K562 (cell line): Measurements from ENCODE around the gene MBP. TPM values are rescaled to one million over a fixed set of nuclear protein-coding genes. Genes with fewer than 3 reads are reported as not detected.

Experiments used
- CTBP1 ChIP-seq: fragments of 450-650 bp; IDR thresholded peaks from 2 replicates; pipeline ENCODE4 v1.6.1; 2016; ENCODE audit warnings: borderline replicate concordance
- CTCF ChIP-seq, 3 experiments: IDR thresholded peaks in 2 of 3; conservative IDR thresholded peaks in 1 of 3; 2 replicates each; pipeline ENCODE4 v1.5.1; 2011 to 2012; ENCODE audit warnings: low read length in 3 of 3, mild to moderate bottlenecking in 3 of 3, control low read depth in 2 of 3, improper control_type of control experiment in 1 of 3, inconsistent platforms in 1 of 3, low read depth in 1 of 3, mixed read lengths in 1 of 3, moderate library complexity in 1 of 3; ENCODE audit not compliant: insufficient read depth in 2 of 3
- DDX20 ChIP-seq: fragments of 450-650 bp; IDR thresholded peaks from 2 replicates; pipeline ENCODE4 v1.6.1; 2016; ENCODE audit warnings: missing genetic modification characterization, low read depth, mild to moderate bottlenecking, missing compliant biosample characterization, moderate library complexity
- FOXA1 ChIP-seq: fragments of 450-650 bp; IDR thresholded peaks from 2 replicates; pipeline ENCODE4 v1.6.1; 2016; ENCODE audit warnings: mild to moderate bottlenecking, borderline replicate concordance
- FOXM1 ChIP-seq, 2 experiments: fragments of 450-650 bp in 1 of 2; sonication (generic) in 1 of 2; formaldehyde crosslinking in 1 of 2; IDR thresholded peaks; 2 replicates each; pipeline versions ENCODE4 v1.6.1 to v1.9.0; 2017 to 2022; ENCODE audit warnings: low read depth in 2 of 2, mild to moderate bottlenecking in 2 of 2, missing genetic modification reagents in 1 of 2, moderate library complexity in 1 of 2
- GTF2E2 ChIP-seq: fragments of 200-800 bp; sonication (Bioruptor generic); IDR thresholded peaks from 2 replicates; pipeline ENCODE4 v1.6.1; 2016; ENCODE audit warnings: missing genetic modification characterization, missing compliant biosample characterization
- HDAC6 ChIP-seq: IDR thresholded peaks from 2 replicates; pipeline ENCODE4 v1.6.1; 2012; ENCODE audit warnings: low read depth, mild to moderate bottlenecking, control low read depth, inconsistent platforms, low read length, moderate library complexity
- HMBOX1 ChIP-seq: sonication (generic); IDR thresholded peaks from 2 replicates; pipeline ENCODE4 v1.6.1; 2016
- MAZ ChIP-seq, 2 experiments: fragments of 450-650 bp in 1 of 2; sonication (generic) in 1 of 2; formaldehyde crosslinking; IDR thresholded peaks in 1 of 2; conservative IDR thresholded peaks in 1 of 2; 2 replicates each; pipeline versions ENCODE4 v1.4.0 to v1.5.0; 2020; ENCODE audit warnings: mild to moderate bottlenecking in 1 of 2, missing genetic modification reagents in 1 of 2
- MTA2 ChIP-seq: fragments of 450-650 bp; IDR thresholded peaks from 2 replicates; pipeline ENCODE4 v1.6.1; 2016; ENCODE audit warnings: low read depth
- RAD21 ChIP-seq, 2 experiments: fragments of 250-450 bp in 1 of 2; fragments of 450-650 bp in 1 of 2; sonication (Bioruptor Pico) in 1 of 2; formaldehyde crosslinking in 1 of 2; IDR thresholded peaks in 1 of 2; conservative IDR thresholded peaks in 1 of 2; 2 replicates each; pipeline versions ENCODE4 v1.4.0 to v1.8.0; 2020 to 2022; ENCODE audit warnings: mild to moderate bottlenecking in 2 of 2, moderate library complexity in 1 of 2
- RBM14 ChIP-seq: fragments of 200-400 bp; formaldehyde crosslinking; IDR thresholded peaks from 2 replicates; pipeline ENCODE4 v1.6.1; 2018; ENCODE audit warnings: low read depth, mild to moderate bottlenecking, low read length, moderate library complexity, borderline replicate concordance; ENCODE audit not compliant: insufficient read depth
- REST ChIP-seq, 2 experiments: fragments of 450-650 bp; formaldehyde crosslinking in 1 of 2; IDR thresholded peaks; 2 replicates each; pipeline versions ENCODE4 v1.4.0 to v1.6.1; 2014 to 2020; ENCODE audit warnings: mild to moderate bottlenecking in 2 of 2, borderline replicate concordance in 1 of 2, low read depth in 1 of 2
- TEAD2 ChIP-seq: fragments of 450-650 bp; IDR thresholded peaks from 2 replicates; pipeline ENCODE4 v1.6.1; 2016; ENCODE audit warnings: missing genetic modification characterization, control low read depth, missing compliant biosample characterization
- ZKSCAN3 ChIP-seq: fragments of 250-450 bp; sonication (Bioruptor Pico); IDR thresholded peaks from 2 replicates; pipeline ENCODE4 v1.4.0; 2020
- polyA plus RNA-seq, 8 experiments: library from polyadenylated mRNA; depleted of rRNA in 4 of 8; stranded (reverse) in 5 of 8; unstranded in 3 of 8; fragments of >200 nt; fragmentation: Nextera tagmentation in 2 of 8; fragmentation: Illumina TruSeq in 1 of 8; extraction: Ambion mirVana in 2 of 8; extraction: Trizol in 1 of 8; gene quantifications; 2 replicates each; pipeline versions ENCODE4 v1.2.1 to v1.2.3, GENCODE V29; 2011 to 2014; ENCODE audit warnings: inconsistent platforms in 1 of 8, missing spikeins in 1 of 8
- total RNA-seq, 7 experiments: library from RNA; depleted of rRNA in 6 of 7; stranded (reverse); fragments of >200 nt in 6 of 7; fragmentation: Illumina TruSeq in 2 of 7; extraction: Trizol in 2 of 7; gene quantifications; 2 replicates each; pipeline versions ENCODE4 v1.2.1 to v1.2.3, GENCODE V29; 2011 to 2021; ENCODE audit warnings: low replicate concordance in 1 of 7

MBP gene
- total and polyA plus RNA-seq, 9 of the 15 experiments (the other 6 are each of a cell fraction or from before 2014, with no cell fraction given), result 0.09 TPM; not detected in 8

GRCh38 chr18:76982841-76983583 lies 149.6 kb downstream of the MBP start (continued):
- TF ChIP-seq CTCF (IDR thresholded peaks at IDR 0.05 in 2 of 3, conservative IDR thresholded peaks at IDR 0.05 in 1 of 3; ENCODE audit: insufficient read depth in 2 of 3, low read depth in 1 of 3, low read length in 3 of 3) (peak; percentile 78 to 86 (median 80)), RAD21 (CRISPR knock-in tag; conservative IDR thresholded peaks at IDR 0.05 in 1 of 2, IDR thresholded peaks at IDR 0.05 in 1 of 2) (peak; percentile 37 to 60), HDAC6 (no peak), GTF2E2 (tag) (no peak), RBM14 (no peak), CTBP1 (peak; percentile 35; the same call in 1 of the 2 replicates), ZKSCAN3 (CRISPR knock-in tag) (no peak), TEAD2 (tag) (no peak), FOXA1 (no peak), DDX20 (tag) (no peak), MTA2 (no peak), MAZ (CRISPR knock-in tag; conservative IDR thresholded peaks at IDR 0.05 in 1 of 2, IDR thresholded peaks at IDR 0.05 in 1 of 2) (peak in 1 of 2 experiments; percentile 40; a peak in 1 of 4 replicates), REST (IDR thresholded peaks at IDR 0.05; ENCODE audit: borderline replicate concordance) (peak; percentile 60; the same call in 1 of the 2 replicates), REST (CRISPR knock-in tag; IDR thresholded peaks at IDR 0.05; ENCODE audit: low read depth) (no peak), HMBOX1 (no peak), FOXM1 (IDR thresholded peaks at IDR 0.05; ENCODE audit: low read depth) (no peak), FOXM1 (CRISPR knock-in tag; IDR thresholded peaks at IDR 0.05; ENCODE audit: low read depth) (no peak)
